ENCODE results near the gene CAMKMT.

CAMKMT gene

DNA sequence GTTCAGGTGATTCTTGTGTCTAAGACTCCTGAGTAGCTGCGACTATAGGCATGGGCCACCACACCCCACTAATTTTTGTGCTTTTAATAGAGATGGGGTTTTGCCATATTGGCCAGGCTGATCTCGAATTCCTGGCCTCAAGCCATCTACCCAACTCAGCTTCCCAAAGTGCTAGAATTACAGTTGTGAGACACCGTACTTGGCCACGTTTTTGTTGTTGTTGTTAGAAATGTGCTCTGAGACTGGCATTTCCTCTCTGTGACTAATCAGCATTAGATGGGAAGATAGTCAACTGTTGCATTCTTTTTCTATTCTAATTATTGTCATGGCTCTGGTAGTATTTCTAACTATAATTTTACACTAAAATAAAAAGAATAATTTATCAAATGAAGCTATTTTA lies 191.7 kb downstream of the CAMKMT start:
- Histone ChIP-seq H3K9me2 (ENCODE audit: low read depth, low read length) (no peaks in the 10 kb centered on the region), H3K9ac (ENCODE audit: low read length) (no peak overlapping the region), H3K4me2 (ENCODE audit: low read length) (no peak overlapping the region), H3K27ac (ENCODE audit: low read depth, low read length, poor library complexity, severe bottlenecking) (no peak overlapping the region), H2AFZ (ENCODE audit: low read length) (no peak overlapping the region), H3K4me3 (ENCODE audit: low read depth, low read length, poor library complexity, severe bottlenecking) (no peak overlapping the region), H3K4me1 (ENCODE audit: insufficient read depth, low read length, severe bottlenecking) (no peaks in the 10 kb centered on the region), H3F3A (ENCODE audit: insufficient read depth, low read length) (no peaks in the 10 kb centered on the region), H3K36me3 (ENCODE audit: insufficient read depth, low read length) (no peaks in the 10 kb centered on the region), H4K20me1 (ENCODE audit: insufficient read depth, low read length) (no peaks in the 10 kb centered on the region), H3K9me3 (ENCODE audit: low read length) (no peaks in the 10 kb centered on the region), H3K79me2 (ENCODE audit: insufficient read depth, low read length) (no peaks in the 10 kb centered on the region), H3K27me3 (ENCODE audit: insufficient read depth, low read length) (no peaks in the 10 kb centered on the region)
- no peak for TF ChIP-seq EZH2 (IDR thresholded peaks at IDR 0.05; ENCODE audit: borderline replicate concordance, low read length)
- TF ChIP-seq, protein P1, sequence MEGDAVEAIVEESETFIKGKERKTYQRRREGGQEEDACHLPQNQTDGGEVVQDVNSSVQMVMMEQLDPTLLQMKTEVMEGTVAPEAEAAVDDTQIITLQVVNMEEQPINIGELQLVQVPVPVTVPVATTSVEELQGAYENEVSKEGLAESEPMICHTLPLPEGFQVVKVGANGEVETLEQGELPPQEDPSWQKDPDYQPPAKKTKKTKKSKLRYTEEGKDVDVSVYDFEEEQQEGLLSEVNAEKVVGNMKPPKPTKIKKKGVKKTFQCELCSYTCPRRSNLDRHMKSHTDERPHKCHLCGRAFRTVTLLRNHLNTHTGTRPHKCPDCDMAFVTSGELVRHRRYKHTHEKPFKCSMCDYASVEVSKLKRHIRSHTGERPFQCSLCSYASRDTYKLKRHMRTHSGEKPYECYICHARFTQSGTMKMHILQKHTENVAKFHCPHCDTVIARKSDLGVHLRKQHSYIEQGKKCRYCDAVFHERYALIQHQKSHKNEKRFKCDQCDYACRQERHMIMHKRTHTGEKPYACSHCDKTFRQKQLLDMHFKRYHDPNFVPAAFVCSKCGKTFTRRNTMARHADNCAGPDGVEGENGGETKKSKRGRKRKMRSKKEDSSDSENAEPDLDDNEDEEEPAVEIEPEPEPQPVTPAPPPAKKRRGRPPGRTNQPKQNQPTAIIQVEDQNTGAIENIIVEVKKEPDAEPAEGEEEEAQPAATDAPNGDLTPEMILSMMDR (IDR thresholded peaks at IDR 0.05; ENCODE audit: low read length), result no peak

GRCh38 chr2:44555700-44556099 lies 194.0 kb downstream of the CAMKMT start:
- Histone ChIP-seq H2AFZ (ENCODE audit: low read length) (no peak overlapping the region), H3K27ac (ENCODE audit: low read depth, low read length, poor library complexity, severe bottlenecking) (no peak overlapping the region), H3K79me2 (ENCODE audit: insufficient read depth, low read length) (no peaks in the 10 kb centered on the region), H3K4me1 (ENCODE audit: insufficient read depth, low read length, severe bottlenecking) (no peaks in the 10 kb centered on the region), H3K9me2 (ENCODE audit: low read depth, low read length) (no peaks in the 10 kb centered on the region), H3F3A (ENCODE audit: insufficient read depth, low read length) (no peaks in the 10 kb centered on the region), H3K4me3 (ENCODE audit: low read depth, low read length, poor library complexity, severe bottlenecking) (no peak overlapping the region), H3K4me2 (ENCODE audit: low read length) (no peak overlapping the region), H3K9me3 (ENCODE audit: low read length) (no peaks in the 10 kb centered on the region), H3K36me3 (ENCODE audit: insufficient read depth, low read length) (no peaks in the 10 kb centered on the region), H3K9ac (ENCODE audit: low read length) (no peak overlapping the region), H4K20me1 (ENCODE audit: insufficient read depth, low read length) (no peaks in the 10 kb centered on the region), H3K27me3 (ENCODE audit: insufficient read depth, low read length) (no peaks in the 10 kb centered on the region)
- TF ChIP-seq, protein P1 (IDR thresholded peaks at IDR 0.05; ENCODE audit: low read length), result no peak
- TF ChIP-seq EZH2 (IDR thresholded peaks at IDR 0.05; ENCODE audit: borderline replicate concordance, low read length), result no peak

DNA sequence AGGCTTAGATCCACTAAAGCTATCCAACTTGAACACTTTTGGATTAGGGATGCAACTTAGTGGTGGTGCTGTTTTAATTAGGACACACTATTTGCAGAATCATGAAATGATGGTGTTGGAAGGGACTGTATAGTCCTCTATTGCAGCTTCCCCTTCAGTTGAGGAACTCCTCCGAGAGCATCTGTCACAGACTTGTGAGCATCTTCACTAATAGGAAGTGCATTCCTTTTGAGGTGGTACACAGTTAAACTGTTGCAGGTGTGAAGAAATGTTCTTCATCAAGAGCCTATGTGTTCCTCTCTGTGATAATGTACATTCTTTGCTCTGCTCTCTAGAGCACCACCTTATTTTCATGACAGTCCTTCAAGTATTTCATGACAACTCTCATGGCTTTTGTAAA lies 197.4 kb downstream of the CAMKMT start:
- Histone ChIP-seq H3K4me3 (ENCODE audit: low read depth, low read length, poor library complexity, severe bottlenecking) (no peak overlapping the region), H3F3A (ENCODE audit: insufficient read depth, low read length) (no peaks in the 10 kb centered on the region), H2AFZ (ENCODE audit: low read length) (no peak overlapping the region), H3K27ac (ENCODE audit: low read depth, low read length, poor library complexity, severe bottlenecking) (no peak overlapping the region), H3K9me3 (ENCODE audit: low read length) (no peaks in the 10 kb centered on the region), H4K20me1 (ENCODE audit: insufficient read depth, low read length) (no peaks in the 10 kb centered on the region), H3K9me2 (ENCODE audit: low read depth, low read length) (no peaks in the 10 kb centered on the region), H3K36me3 (ENCODE audit: insufficient read depth, low read length) (no peaks in the 10 kb centered on the region), H3K4me1 (ENCODE audit: insufficient read depth, low read length, severe bottlenecking) (no peaks in the 10 kb centered on the region), H3K27me3 (ENCODE audit: insufficient read depth, low read length) (no peaks in the 10 kb centered on the region), H3K79me2 (ENCODE audit: insufficient read depth, low read length) (no peaks in the 10 kb centered on the region), H3K4me2 (ENCODE audit: low read length) (no peak overlapping the region), H3K9ac (ENCODE audit: low read length) (no peak overlapping the region)
- TF ChIP-seq EZH2 (IDR thresholded peaks at IDR 0.05; ENCODE audit: borderline replicate concordance, low read length), result no peak
- TF ChIP-seq, protein P1 (IDR thresholded peaks at IDR 0.05; ENCODE audit: low read length), result no peak
